Endothelial cell of umbilical vein (primary cell): ENCODE results near the gene BNC2.

Experiments used
- CTCF ChIP-seq, 2 donors: IDR thresholded peaks; 1 replicate in 1 of 2; 2 replicates in 1 of 2; pipeline ENCODE4 v1.5.1; 2011; ENCODE audit warnings: low read length in 2 of 2, mild to moderate bottlenecking in 2 of 2, moderate library complexity in 2 of 2, control low read depth in 1 of 2, inconsistent platforms in 1 of 2, low read depth in 1 of 2; ENCODE audit not compliant: insufficient read depth in 1 of 2; ENCODE audit errors: extremely low read depth in 1 of 2
- EZH2 ChIP-seq: IDR thresholded peaks from 2 replicates; pipeline ENCODE4 v1.6.1; 2012; ENCODE audit warnings: borderline replicate concordance, low read depth, mild to moderate bottlenecking, moderate library complexity, low read length, inconsistent platforms; ENCODE audit not compliant: severe bottlenecking
- MAX ChIP-seq: IDR thresholded peaks from 2 replicates; pipeline ENCODE4 v1.6.1; 2011; ENCODE audit not compliant: insufficient read depth, insufficient read length
- MYC ChIP-seq: IDR thresholded peaks from one replicate; pipeline ENCODE4 v1.6.1; 2011; ENCODE audit warnings: mild to moderate bottlenecking, low read depth, low read length
- POLR2A ChIP-seq: IDR thresholded peaks from 2 replicates; pipeline ENCODE4 v1.6.1; 2012; ENCODE audit warnings: low read depth, mild to moderate bottlenecking, control low read depth, low read length
- POLR2AphosphoS5 ChIP-seq: IDR thresholded peaks from 2 replicates; pipeline ENCODE4 v1.6.1; 2012; ENCODE audit warnings: low read depth, mild to moderate bottlenecking, control low read depth, low read length, moderate library complexity; ENCODE audit not compliant: insufficient read depth

- TF ChIP-seq MYC (no peak), POLR2AphosphoS5 (no peak), CTCF (IDR thresholded peaks at IDR 0.05; ENCODE audit: extremely low read depth in 1 of 2, insufficient read depth in 1 of 2, low read depth in 1 of 2, low read length in 2 of 2) (no peak), MAX (no peak), EZH2 (no peak), POLR2A (no peak)
Measured at GRCh38 chr9:16637218-16637617, 233.3 kb downstream of the BNC2 start.
